Mesendoderm (in vitro differentiated cells): Measurements from ENCODE around the gene PROSER2.

Experiments
- DNase-seq: peaks from one replicate; pipeline ENCODE4 v3.0.0; 2013
- H2AK5ac ChIP-seq: 2 replicates; pipeline ENCODE4 v1.6.1; 2013; ENCODE audit warnings: low read length, inconsistent platforms
- H2BK120ac ChIP-seq: 2 replicates; pipeline ENCODE4 v1.6.1; 2013; ENCODE audit warnings: low read depth, mild to moderate bottlenecking, low read length, moderate library complexity, mixed read lengths
- H2BK15ac ChIP-seq: replicated peaks from 2 replicates; pipeline ENCODE4 v1.6.1; 2013; ENCODE audit warnings: low read depth, mild to moderate bottlenecking, moderate library complexity
- H2BK5ac ChIP-seq: 2 replicates; pipeline ENCODE4 v1.6.1; 2013; ENCODE audit warnings: low read length, inconsistent platforms
- H3K18ac ChIP-seq: 2 replicates; pipeline ENCODE4 v1.6.1; 2013; ENCODE audit warnings: mild to moderate bottlenecking, low read length, mixed read lengths
- H3K23ac ChIP-seq: one replicate; pipeline ENCODE4 v1.6.1; 2013; ENCODE audit warnings: low read length
- H3K27ac ChIP-seq: 2 replicates; pipeline ENCODE4 v1.5.1; 2013; ENCODE audit warnings: low read depth, mild to moderate bottlenecking, inconsistent platforms, low read length, moderate library complexity
- H3K27me3 ChIP-seq: 2 replicates; pipeline ENCODE4 v1.6.1; 2013; ENCODE audit warnings: low read length, control low read depth, mild to moderate bottlenecking, inconsistent platforms; ENCODE audit not compliant: insufficient read depth, poor library complexity
- H3K36me3 ChIP-seq: 2 replicates; pipeline ENCODE4 v1.6.1; 2013; ENCODE audit warnings: low read length, inconsistent platforms; ENCODE audit not compliant: control insufficient read depth, insufficient read depth
- H3K4ac ChIP-seq: one replicate; pipeline ENCODE4 v1.6.1; 2013; ENCODE audit warnings: low read depth, mild to moderate bottlenecking, low read length, moderate library complexity
- H3K4me1 ChIP-seq: 2 replicates; pipeline ENCODE4 v1.6.1; 2013; ENCODE audit warnings: low read depth, low read length, inconsistent platforms; ENCODE audit not compliant: control insufficient read depth
- H3K4me2 ChIP-seq: 2 replicates; pipeline ENCODE4 v1.6.1; 2013; ENCODE audit warnings: low read length
- H3K4me3 ChIP-seq: 2 replicates; pipeline ENCODE4 v1.5.1; 2013; ENCODE audit warnings: mild to moderate bottlenecking, low read length
- H3K56ac ChIP-seq: one replicate; pipeline ENCODE4 v1.6.1; 2013; ENCODE audit warnings: low read length
- H3K79me1 ChIP-seq: 2 replicates; pipeline ENCODE4 v1.6.1; 2013; ENCODE audit warnings: low read length, inconsistent platforms
- H3K79me2 ChIP-seq: 2 replicates; pipeline ENCODE4 v1.6.1; 2013; ENCODE audit warnings: mild to moderate bottlenecking, low read length; ENCODE audit not compliant: control insufficient read depth, insufficient read depth
- H3K9ac ChIP-seq: 2 replicates; pipeline ENCODE4 v1.6.1; 2013; ENCODE audit warnings: low read length, inconsistent platforms
- H4K5ac ChIP-seq: one replicate; pipeline ENCODE4 v1.6.1; 2013; ENCODE audit warnings: low read length
- H4K8ac ChIP-seq: one replicate; pipeline ENCODE4 v1.6.1; 2013; ENCODE audit warnings: low read depth, mild to moderate bottlenecking, control low read depth, low read length, moderate library complexity
- WGBS: extraction: QIAGEN DNeasy Blood & Tissue Kit; methylation state at CpG from one replicate; pipeline ENCODE4 v1.1.7; 2013; ENCODE audit warnings: low lambda C conversion rate, missing lambda C conversion rate; ENCODE audit not compliant: insufficient coverage; ENCODE audit errors: extremely low coverage; 5-methylcytosine and 5-hydroxymethylcytosine counted together

PROSER2 gene

GRCh38 chr10:11838298-11838852 is 15.2 kb downstream of the PROSER2 start:
- Histone ChIP-seq H3K4ac (no peak overlapping the region), H3K4me2 (no peak overlapping the region), H3K56ac (no peak overlapping the region), H3K27ac (no peak overlapping the region), H3K4me1 (no peaks in the 10 kb centered on the region), H2BK120ac (no peak overlapping the region), H4K8ac (no peak overlapping the region), H3K4me3 (no peak overlapping the region), H3K18ac (no peak overlapping the region), H3K79me1 (peaks cover 21% of the 10 kb centered on the region), H3K79me2 (peaks cover 16% of the 10 kb centered on the region), H3K36me3 (no peaks in the 10 kb centered on the region), H4K5ac (no peak overlapping the region), H2BK15ac (no peak overlapping the region), H3K27me3 (no peaks in the 10 kb centered on the region), H2AK5ac (no peak overlapping the region), H2BK5ac (no peak overlapping the region), H3K9ac (no peak overlapping the region), H3K23ac (no peak overlapping the region)
- no CpG with 5 or more reads among the region's 8 CpGs for WGBS
- DNase-seq = no peak

- H3K23ac ChIP-seq = no peak overlapping the region
- no peak overlapping the region for H3K18ac ChIP-seq
Measured at GRCh38 chr10:11841375-11841774, 18.2 kb downstream of the PROSER2 start.

GRCh38 chr10:11842411-11842810 is 19.3 kb downstream of the PROSER2 start:
- Histone ChIP-seq H2AK5ac (no peak overlapping the region), H3K4me1 (no peaks in the 10 kb centered on the region), H2BK120ac (no peak overlapping the region), H3K79me2 (peaks cover 4% of the 10 kb centered on the region), H2BK5ac (no peak overlapping the region), H2BK15ac (no peak overlapping the region), H3K27ac (no peak overlapping the region), H3K18ac (no peak overlapping the region), H3K79me1 (peaks cover 9% of the 10 kb centered on the region), H3K4me2 (no peak overlapping the region), H3K9ac (no peak overlapping the region), H4K5ac (no peak overlapping the region), H4K8ac (no peak overlapping the region), H3K23ac (no peak overlapping the region), H3K56ac (no peak overlapping the region), H3K4me3 (no peak overlapping the region), H3K36me3 (no peaks in the 10 kb centered on the region), H3K4ac (no peak overlapping the region), H3K27me3 (no peaks in the 10 kb centered on the region)
- DNase-seq = no peak
- no CpG with 5 or more reads among the region's 3 CpGs for WGBS

More at GRCh38 chr10:11841375-11841774, 18.2 kb downstream of the PROSER2 start:
- peaks cover 7% of the 10 kb centered on the region for H3K79me2 ChIP-seq
- H2BK15ac ChIP-seq = no peak overlapping the region
- H2BK5ac ChIP-seq = no peak overlapping the region
- no peaks in the 10 kb centered on the region for H3K36me3 ChIP-seq
- no peak overlapping the region for H3K4ac ChIP-seq
- DNase-seq = no peak
- H3K27me3 ChIP-seq = no peaks in the 10 kb centered on the region
- H3K56ac ChIP-seq = no peak overlapping the region
- H2AK5ac ChIP-seq = no peak overlapping the region
- H4K8ac ChIP-seq = no peak overlapping the region
- H3K4me3 ChIP-seq = no peak overlapping the region
- no peak overlapping the region for H3K9ac ChIP-seq
- H3K4me1 ChIP-seq = no peaks in the 10 kb centered on the region
- WGBS = no CpG with 5 or more reads among the region's 3 CpGs
- no peak overlapping the region for H4K5ac ChIP-seq
- H3K79me1 ChIP-seq = peaks cover 16% of the 10 kb centered on the region
- no peak overlapping the region for H2BK120ac ChIP-seq
- no peak overlapping the region for H3K27ac ChIP-seq
- H3K4me2 ChIP-seq = no peak overlapping the region

- no peak overlapping the region for H3K18ac ChIP-seq
- H3K4me1 ChIP-seq = no peaks in the 10 kb centered on the region
- no peak overlapping the region for H4K5ac ChIP-seq
- DNase-seq = no peak
- H3K9ac ChIP-seq = no peak overlapping the region
- no peak overlapping the region for H3K27ac ChIP-seq
- H3K4ac ChIP-seq = no peak overlapping the region
- no peak overlapping the region for H3K4me2 ChIP-seq
- no peak overlapping the region for H4K8ac ChIP-seq
- H3K23ac ChIP-seq = no peak overlapping the region
- no peak overlapping the region for H3K56ac ChIP-seq
- no peak overlapping the region for H2BK15ac ChIP-seq
- no CpG with 5 or more reads among the region's 7 CpGs for WGBS
- H2BK120ac ChIP-seq = no peak overlapping the region
- no peaks in the 10 kb centered on the region for H3K79me2 ChIP-seq
- H3K4me3 ChIP-seq = no peak overlapping the region
- peaks cover 3% of the 10 kb centered on the region for H3K79me1 ChIP-seq
- H2BK5ac ChIP-seq = no peak overlapping the region
- H2AK5ac ChIP-seq = no peak overlapping the region
- H3K36me3 ChIP-seq = peaks cover under 1% of the 10 kb centered on the region
- no peaks in the 10 kb centered on the region for H3K27me3 ChIP-seq
Measured at GRCh38 chr10:11845113-11845512, 22.0 kb downstream of the PROSER2 start.

GRCh38 chr10:11846542-11846941 is 23.4 kb downstream of the PROSER2 start:
- WGBS = no CpG with 5 or more reads among the region's 8 CpGs
- H3K79me2 ChIP-seq = no peaks in the 10 kb centered on the region

GRCh38 chr10:11849277-11849676 is 26.1 kb downstream of the PROSER2 start:
- no peak overlapping the region for H3K23ac ChIP-seq
- no peak overlapping the region for H4K5ac ChIP-seq
- H3K27me3 ChIP-seq = no peaks in the 10 kb centered on the region
- no peak overlapping the region for H3K56ac ChIP-seq
- DNase-seq = no peak
- H3K9ac ChIP-seq = no peak overlapping the region
- H2BK120ac ChIP-seq = no peak overlapping the region
- no peak overlapping the region for H2BK15ac ChIP-seq
- peaks cover 8% of the 10 kb centered on the region for H3K79me1 ChIP-seq
- H3K4me1 ChIP-seq = no peaks in the 10 kb centered on the region
- peaks cover 6% of the 10 kb centered on the region for H3K36me3 ChIP-seq
- H3K4ac ChIP-seq = no peak overlapping the region
- no CpG with 5 or more reads among the region's 1 CpG for WGBS
- no peak overlapping the region for H2AK5ac ChIP-seq
- H3K4me2 ChIP-seq = no peak overlapping the region
- no peak overlapping the region for H2BK5ac ChIP-seq
- no peak overlapping the region for H3K4me3 ChIP-seq
- H3K18ac ChIP-seq = no peak overlapping the region
- no peaks in the 10 kb centered on the region for H3K79me2 ChIP-seq
- no peak overlapping the region for H3K27ac ChIP-seq
- no peak overlapping the region for H4K8ac ChIP-seq

More at GRCh38 chr10:11846542-11846941, 23.4 kb downstream of the PROSER2 start:
- H2BK120ac ChIP-seq = no peak overlapping the region
- no peak overlapping the region for H3K4me2 ChIP-seq
- H3K18ac ChIP-seq = no peak overlapping the region
- no peak overlapping the region for H2BK5ac ChIP-seq
- no peak overlapping the region for H3K9ac ChIP-seq
- H4K8ac ChIP-seq = no peak overlapping the region
- DNase-seq = no peak
- no peak overlapping the region for H3K56ac ChIP-seq
- H3K27ac ChIP-seq = no peak overlapping the region
- H2BK15ac ChIP-seq = no peak overlapping the region
- H3K4me3 ChIP-seq = no peak overlapping the region
- H3K36me3 ChIP-seq = peaks cover 3% of the 10 kb centered on the region
- no peaks in the 10 kb centered on the region for H3K4me1 ChIP-seq
- H3K27me3 ChIP-seq = no peaks in the 10 kb centered on the region
- H3K23ac ChIP-seq = no peak overlapping the region
- H2AK5ac ChIP-seq = no peak overlapping the region
- H3K79me1 ChIP-seq = peaks cover 7% of the 10 kb centered on the region
- no peak overlapping the region for H4K5ac ChIP-seq
- no peak overlapping the region for H3K4ac ChIP-seq
